Naive thymus-derived CD8-positive, alpha-beta T cell (primary cell): ENCODE data around the gene NRN1L. TPM values are rescaled to one million over a fixed set of nuclear protein-coding genes. Genes with fewer than 3 reads are reported as not detected.

Experiments used
- ATAC-seq, 2 donors: fragments of 150-1000 bp; cut with Tn5 transposase in 1 of 2; sonication (Bioruptor Pico), chemical (Tn5 transposase) in 1 of 2; 1 replicate in 1 of 2; 2 replicates in 1 of 2; pipeline ENCODE4 v1.10.0; 2021; ENCODE audit warnings: mild to moderate bottlenecking in 2 of 2, moderate library complexity in 2 of 2
- POLR2A ChIA-PET: fragments of 350-600 bp; sonication (Branson Sonifier 250); formaldehyde crosslinking; loops from one replicate; lab custom pipeline; 2021; ENCODE audit warnings: antibody characterized with exemption; lab: Charles Lee
- DNase-seq, 10 donors: peaks; one replicate each; pipeline versions ENCODE4 v3.0.0 to v3.0.0-alpha.2; 2020 to 2022
- H3K27ac Mint-ChIP-seq, 10 donors: one replicate each; pipeline ENCODE4 v1.8.0; 2020 to 2022; ENCODE audit warnings: mild to moderate bottlenecking in 10 of 10, mixed read lengths in 10 of 10, moderate library complexity in 4 of 10, inconsistent platforms in 1 of 10
- H3K27me3 Mint-ChIP-seq, 5 donors: one replicate each; pipeline ENCODE4 v1.8.0; 2021 to 2022; ENCODE audit warnings: mixed read lengths in 5 of 5
- H3K36me3 Mint-ChIP-seq, 3 donors: one replicate each; pipeline ENCODE4 v1.8.0; 2020 to 2022; ENCODE audit warnings: mixed read lengths in 3 of 3, mild to moderate bottlenecking in 2 of 3, inconsistent platforms in 1 of 3
- H3K4me1 Mint-ChIP-seq, 4 donors: one replicate each; pipeline ENCODE4 v1.8.0; 2021 to 2022; ENCODE audit warnings: mixed read lengths in 4 of 4
- H3K4me3 Mint-ChIP-seq, 10 donors: one replicate each; pipeline ENCODE4 v1.8.0; 2020 to 2022; ENCODE audit warnings: mild to moderate bottlenecking in 10 of 10, mixed read lengths in 10 of 10, moderate library complexity in 6 of 10, inconsistent platforms in 1 of 10
- H3K9me3 Mint-ChIP-seq, 9 donors: one replicate each; pipeline ENCODE4 v1.8.0; 2020 to 2022; ENCODE audit warnings: mixed read lengths in 9 of 9, mild to moderate bottlenecking in 3 of 9, inconsistent platforms in 1 of 9, moderate library complexity in 1 of 9
- polyA plus RNA-seq, 3 donors: library from polyadenylated mRNA; unstranded; fragments of 300-500 nt; fragmentation: Illumina TruSeq; gene quantifications; one replicate each; pipeline ENCODE4 v1.2.3, GENCODE V29; 2021
- total RNA-seq, 8 experiments: library from RNA in 2 of 8; stranded (reverse) in 2 of 8; gene quantifications; one replicate each; pipeline ENCODE4 v1.2.3 and lab custom pipeline; 2021 to 2026

Gene NRN1L
- total and polyA plus RNA-seq, 5 experiments from 2014 or later = 2.6 to 5.3 TPM; not detected in 3

GRCh38 chr16:67885545-67885944, 860 bp downstream of the NRN1L start:
- POLR2A ChIA-PET = interaction anchor here (0.7 to 1.5 kb wide), 3 partner anchors 14 to 155 kb away, joined by 3 to 5 read pairs (median 3); no protein-coding TSS in a partner anchor
- H3K4me3 Mint-ChIP-seq = no peak overlapping the region
- H3K9me3 Mint-ChIP-seq = no peaks in the 10 kb centered on the region
- peaks cover 0 to 7% (median 4%) of the 10 kb centered on the region in 4 donors for H3K4me1 Mint-ChIP-seq
- H3K27ac Mint-ChIP-seq = no peak overlapping the region
- H3K36me3 Mint-ChIP-seq = peaks cover 0 to 46% (median 13%) of the 10 kb centered on the region in 3 donors
- DNase-seq = no peak
- H3K27me3 Mint-ChIP-seq = no peaks in the 10 kb centered on the region
- no peak for ATAC-seq

DNA sequence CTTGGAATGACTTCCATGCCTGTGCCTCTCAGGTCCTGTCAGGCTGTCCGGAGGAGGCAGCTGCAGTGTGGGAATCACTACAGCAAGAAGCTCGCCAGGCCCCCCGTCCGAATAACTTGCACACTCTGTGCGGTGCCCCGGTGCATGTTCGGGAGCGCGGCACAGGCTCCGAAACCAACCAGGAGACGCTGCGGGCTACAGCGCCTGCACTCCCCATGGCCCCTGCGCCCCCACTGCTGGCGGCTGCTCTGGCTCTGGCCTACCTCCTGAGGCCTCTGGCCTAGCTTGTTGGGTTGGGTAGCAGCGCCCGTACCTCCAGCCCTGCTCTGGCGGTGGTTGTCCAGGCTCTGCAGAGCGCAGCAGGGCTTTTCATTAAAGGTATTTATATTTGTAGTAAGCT, 1.3 kb downstream of the NRN1L start:
- Mint-ChIP-seq H3K27ac (peak overlapping the region in 1 of 10 donors; percentile 79), H3K27me3 (no peaks in the 10 kb centered on the region), H3K4me3 (no peak overlapping the region), H3K4me1 (peaks cover 0 to 7% (median 4%) of the 10 kb centered on the region in 4 donors), H3K36me3 (peaks cover 0 to 44% (median 13%) of the 10 kb centered on the region in 3 donors), H3K9me3 (no peaks in the 10 kb centered on the region)
- DNase-seq (no peak), ATAC-seq (no peak)
- POLR2A ChIA-PET = interaction anchor here (0.6 to 1.5 kb wide), 4 partner anchors 14 to 155 kb away, joined by 3 to 5 read pairs (median 4); no protein-coding TSS in a partner anchor

DNA sequence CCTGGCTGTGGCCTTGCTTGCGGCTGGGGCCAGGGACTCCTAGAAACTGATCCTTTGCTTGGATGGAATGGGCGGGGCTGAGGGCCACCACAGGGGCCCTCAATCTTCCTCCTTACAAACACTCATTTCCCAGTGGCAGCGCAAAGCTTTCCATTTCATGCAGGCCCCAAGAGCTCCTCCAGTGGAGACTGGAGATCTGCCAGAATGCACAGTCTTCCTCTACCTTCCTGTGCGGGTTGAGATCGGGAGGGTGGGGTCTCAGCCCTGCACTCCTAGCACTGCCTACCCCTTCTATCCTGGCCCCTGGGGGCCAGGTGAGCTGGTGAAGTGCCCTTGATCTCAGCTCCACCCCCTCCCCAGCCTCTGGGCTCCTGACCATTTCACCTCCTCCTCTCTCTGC, 1.7 kb downstream of the NRN1L start:
- POLR2A ChIA-PET = interaction anchor here (0.6 to 1.2 kb wide), 3 partner anchors 15 to 101 kb away, joined by 3 to 4 read pairs (median 3); no protein-coding TSS in a partner anchor
- H3K4me1 Mint-ChIP-seq = peaks cover 0 to 7% (median 4%) of the 10 kb centered on the region in 4 donors
- no peak for DNase-seq
- no peak overlapping the region for H3K4me3 Mint-ChIP-seq
- H3K27me3 Mint-ChIP-seq = no peaks in the 10 kb centered on the region
- no peak for ATAC-seq
- H3K9me3 Mint-ChIP-seq = no peaks in the 10 kb centered on the region
- H3K27ac Mint-ChIP-seq = peak overlapping the region in 4 of 10 donors; percentile 6 to 79 (median 48)
- H3K36me3 Mint-ChIP-seq = peaks cover 0 to 39% (median 12%) of the 10 kb centered on the region in 3 donors

- DNase-seq = no peak
- Mint-ChIP-seq H3K4me3 (no peak overlapping the region), H3K36me3 (peaks cover 0 to 26% (median 5%) of the 10 kb centered on the region in 3 donors), H3K4me1 (peaks cover 5 to 11% (median 9%) of the 10 kb centered on the region in 4 donors), H3K9me3 (no peaks in the 10 kb centered on the region), H3K27ac (no peak overlapping the region), H3K27me3 (no peaks in the 10 kb centered on the region)
- POLR2A ChIA-PET = no interaction called here
- ATAC-seq = no peak
Observed at GRCh38 chr16:67888331-67888730, 3.6 kb downstream of the NRN1L start.

DNA sequence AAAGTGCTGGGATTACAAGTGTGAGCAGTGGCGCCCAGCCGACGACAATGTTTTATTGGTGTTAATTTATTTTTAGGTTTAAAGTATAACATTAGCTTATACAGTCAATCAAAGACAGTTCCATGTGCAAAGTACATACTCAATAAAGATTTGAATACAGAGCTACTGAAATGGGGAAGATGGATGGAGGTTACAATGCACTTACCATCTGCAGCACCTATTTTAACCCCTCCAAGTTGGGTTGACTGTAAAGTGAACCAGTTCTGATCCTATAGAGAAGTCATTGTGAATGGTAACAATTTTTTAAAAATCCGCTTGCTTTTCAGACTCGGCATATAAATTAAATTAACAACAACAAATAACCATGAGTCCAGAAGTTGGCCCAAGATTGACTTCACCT, 7.7 kb downstream of the NRN1L start:
- DNase-seq = no peak
- Mint-ChIP-seq H3K4me3 (peak overlapping the region; percentile 85 to 96 (median 92)), H3K27ac (peak overlapping the region; percentile 73 to 97 (median 92)), H3K9me3 (no peaks in the 10 kb centered on the region), H3K36me3 (peaks cover 0 to 7% (median 0%) of the 10 kb centered on the region in 3 donors), H3K27me3 (no peaks in the 10 kb centered on the region), H3K4me1 (peaks cover 13 to 45% (median 36%) of the 10 kb centered on the region in 4 donors)
- ATAC-seq = no peak
- POLR2A ChIA-PET = interaction anchor here (0.6 to 3.2 kb wide), 12 partner anchors 10 to 371 kb away, joined by 3 to 15 read pairs (median 3); partner anchors contain the start of genes EDC4, PSMB10, RANBP10 and TSNAXIP1

- H3K27me3 Mint-ChIP-seq = no peaks in the 10 kb centered on the region
- POLR2A ChIA-PET = interaction anchor here (0.6 to 3.2 kb wide), 11 partner anchors 11 to 372 kb away, joined by 3 to 15 read pairs (median 3); partner anchors contain the start of genes EDC4 and PSMB10
- peaks cover 0 to 3% (median 0%) of the 10 kb centered on the region in 3 donors for H3K36me3 Mint-ChIP-seq
- H3K27ac Mint-ChIP-seq = peak within 1 kb of the TSS; percentile 73 to 99 (median 97)
- no peaks in the 10 kb centered on the region for H3K9me3 Mint-ChIP-seq
- H3K4me1 Mint-ChIP-seq = peaks cover 15 to 48% (median 39%) of the 10 kb centered on the region in 4 donors
- peak within 1 kb of the TSS; percentile 89 to 99 (median 94) for H3K4me3 Mint-ChIP-seq
- DNase-seq (peak; percentile 82 to 96 (median 89)), ATAC-seq (peak; percentile 97 to 98)
Observed at GRCh38 chr16:67892899-67893742, 8.4 kb downstream of the NRN1L start, which contains the start of gene PSKH1. Gene PSKH1, plus strand, starts transcription at chr16:67893254. Its CDS starts 15,496 bp downstream, at chr16:67908750.

- peak overlapping the region; percentile 89 to 99 (median 94) for H3K4me3 Mint-ChIP-seq
Observed at GRCh38 chr16:67893743-67894399, 9.2 kb downstream of the NRN1L start.

DNA sequence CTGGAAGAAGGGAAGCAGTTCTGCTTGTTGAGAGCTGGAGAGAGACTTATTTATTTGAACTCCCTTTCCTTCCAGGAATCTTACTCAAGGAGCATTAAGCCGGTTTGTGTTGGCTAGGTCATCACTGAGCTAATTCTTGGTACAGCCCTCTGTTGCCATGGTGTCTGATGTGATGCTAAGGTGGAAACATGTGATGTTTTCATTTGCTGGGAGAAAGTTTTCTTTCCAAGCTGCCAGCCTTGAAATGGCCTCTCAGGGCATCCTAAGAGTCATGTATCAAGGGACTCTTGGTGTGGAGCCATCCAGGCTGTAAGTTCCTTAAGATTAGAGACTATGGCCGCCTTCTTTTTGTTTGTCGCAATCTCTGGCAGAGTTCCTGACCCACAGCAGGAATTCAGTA, 12.5 kb downstream of the NRN1L start:
- Mint-ChIP-seq H3K36me3 (peaks cover 0 to 18% (median 0%) of the 10 kb centered on the region in 3 donors), H3K4me1 (peaks cover 22 to 67% (median 47%) of the 10 kb centered on the region in 4 donors), H3K9me3 (no peaks in the 10 kb centered on the region), H3K27ac (peak overlapping the region in 3 of 10 donors; percentile 25 to 75 (median 64)), H3K27me3 (no peaks in the 10 kb centered on the region), H3K4me3 (peak overlapping the region in 3 of 10 donors; percentile 9 to 49 (median 45))
- POLR2A ChIA-PET = interaction anchor here (0.7 to 1.4 kb wide), 4 partner anchors 14 to 39 kb away, joined by 3 to 4 read pairs (median 3); partner anchors contain the start of genes EDC4 and PSMB10
- ATAC-seq (no peak), DNase-seq (no peak)

More at GRCh38 chr16:67893743-67894399, 9.2 kb downstream of the NRN1L start:
- H3K27ac Mint-ChIP-seq = peak overlapping the region; percentile 73 to 99 (median 97)
- POLR2A ChIA-PET = interaction anchor here (0.6 to 3.2 kb wide), 5 partner anchors 10 to 51 kb away, joined by 3 to 15 read pairs (median 7); partner anchors contain the start of genes EDC4 and PSMB10
- peaks cover 0 to 3% (median 0%) of the 10 kb centered on the region in 3 donors for H3K36me3 Mint-ChIP-seq
- peaks cover 15 to 54% (median 41%) of the 10 kb centered on the region in 4 donors for H3K4me1 Mint-ChIP-seq
- DNase-seq = no peak
- ATAC-seq = peak in 1 of 2 donors; percentile 5
- no peaks in the 10 kb centered on the region for H3K27me3 Mint-ChIP-seq
- H3K9me3 Mint-ChIP-seq = no peaks in the 10 kb centered on the region

GRCh38 chr16:67901734-67902133, 17.0 kb downstream of the NRN1L start:
- H3K4me1 Mint-ChIP-seq = peaks cover 16 to 33% (median 23%) of the 10 kb centered on the region in 4 donors
- H3K36me3 Mint-ChIP-seq = peaks cover 0 to 36% (median 0%) of the 10 kb centered on the region in 3 donors
- H3K27me3 Mint-ChIP-seq = no peaks in the 10 kb centered on the region
- no peak for DNase-seq
- H3K9me3 Mint-ChIP-seq = no peaks in the 10 kb centered on the region
- no peak for ATAC-seq
- POLR2A ChIA-PET = interaction anchor here (0.7 kb wide), 1 partner anchor 34 kb away, joined by 3 read pairs; no protein-coding TSS in a partner anchor
- peak overlapping the region in 1 of 10 donors; percentile 38 for H3K27ac Mint-ChIP-seq
- no peak overlapping the region for H3K4me3 Mint-ChIP-seq

- no peak overlapping the region for H3K4me3 Mint-ChIP-seq
- H3K36me3 Mint-ChIP-seq = peaks cover 0 to 35% (median 0%) of the 10 kb centered on the region in 3 donors
- no peaks in the 10 kb centered on the region for H3K27me3 Mint-ChIP-seq
- peaks cover 10 to 25% (median 16%) of the 10 kb centered on the region in 4 donors for H3K4me1 Mint-ChIP-seq
- H3K9me3 Mint-ChIP-seq = no peaks in the 10 kb centered on the region
- ATAC-seq = no peak
- no peak for DNase-seq
- H3K27ac Mint-ChIP-seq = peak overlapping the region in 4 of 10 donors; percentile 47 to 67 (median 54)
- POLR2A ChIA-PET = interaction anchor here (0.6 to 1.4 kb wide), 2 partner anchors 32 to 730 kb away, joined by 3 to 8 read pairs; no protein-coding TSS in a partner anchor
Observed at GRCh38 chr16:67902831-67903230, 18.1 kb downstream of the NRN1L start.

GRCh38 chr16:67907397-67908180, 22.9 kb downstream of the NRN1L start:
- Mint-ChIP-seq H3K9me3 (no peaks in the 10 kb centered on the region), H3K27ac (peak overlapping the region in 7 of 10 donors; percentile 6 to 90 (median 69)), H3K4me3 (no peak overlapping the region), H3K36me3 (peaks cover 0 to 33% (median 0%) of the 10 kb centered on the region in 3 donors), H3K4me1 (peaks cover 8 to 21% (median 11%) of the 10 kb centered on the region in 4 donors), H3K27me3 (no peaks in the 10 kb centered on the region)
- ATAC-seq = no peak
- DNase-seq = no peak
- POLR2A ChIA-PET = interaction anchor here (1.1 kb wide), 1 partner anchor 15 kb away, joined by 3 read pairs; the partner anchor contains the start of gene PSKH1
